Measurements from ENCODE around the gene NMNAT2.

Gene NMNAT2

GRCh38 chr1:183363972-183364371 lies 54.2 kb downstream of the NMNAT2 start:
- no peak for DNase-seq

- no peak for DNase-seq
These were observed 57.1 kb downstream of the NMNAT2 start for GRCh38 chr1:183361081-183361480.

- DNase-seq = no peak
These were observed 57.7 kb downstream of the NMNAT2 start for GRCh38 chr1:183360473-183360872.

- DNase-seq = no peak
These were observed 61.5 kb downstream of the NMNAT2 start for GRCh38 chr1:183356534-183357182.

GRCh38 chr1:183355797-183356196 lies 62.4 kb downstream of the NMNAT2 start:
- DNase-seq = no peak

- DNase-seq = no peak
These were observed 63.0 kb downstream of the NMNAT2 start for GRCh38 chr1:183355181-183355580.

GRCh38 chr1:183353597-183353996 lies 64.6 kb downstream of the NMNAT2 start:
- no peak for DNase-seq

GRCh38 chr1:183349201-183349711 lies 68.9 kb downstream of the NMNAT2 start:
- no peak for DNase-seq

- DNase-seq = no peak
These were observed 71.9 kb downstream of the NMNAT2 start for GRCh38 chr1:183346276-183346732.

GRCh38 chr1:183339556-183340167 lies 78.5 kb downstream of the NMNAT2 start:
- no peak for DNase-seq

GRCh38 chr1:183331091-183331742 lies 87.0 kb downstream of the NMNAT2 start:
- no peak for DNase-seq

GRCh38 chr1:183330335-183330734 lies 87.8 kb downstream of the NMNAT2 start:
- no peak for DNase-seq

GRCh38 chr1:183328371-183328770 lies 89.8 kb downstream of the NMNAT2 start:
- DNase-seq = no peak

GRCh38 chr1:183327434-183328290 lies 90.5 kb downstream of the NMNAT2 start:
- no peak for DNase-seq

GRCh38 chr1:183323849-183324683 lies 94.1 kb downstream of the NMNAT2 start:
- no peak for DNase-seq

GRCh38 chr1:183319606-183320005 lies 98.6 kb downstream of the NMNAT2 start:
- DNase-seq = no peak

- no peak for DNase-seq
These were observed 99.1 kb downstream of the NMNAT2 start for GRCh38 chr1:183319051-183319450.

GRCh38 chr1:183318433-183318832 lies 99.7 kb downstream of the NMNAT2 start:
- DNase-seq = no peak

- no peak for DNase-seq
These were observed 102.0 kb downstream of the NMNAT2 start for GRCh38 chr1:183315991-183316758.

- no peak for DNase-seq
These were observed 105.1 kb downstream of the NMNAT2 start for GRCh38 chr1:183313063-183313462.

- no peak for DNase-seq
These were observed 107.3 kb downstream of the NMNAT2 start for GRCh38 chr1:183310753-183311479.
